Breast epithelium (tissue), 4 donors: ENCODE measurements around the gene MREG. TPM values are rescaled to one million over a fixed set of nuclear protein-coding genes. Genes with fewer than 3 reads are reported as not detected.

Source experiments
- DNase-seq, 2 donors: peaks; one replicate each; pipeline ENCODE4 v3.0.0-alpha.2; 2019; ENCODE audit warnings: low spot score in 2 of 2
- H3K27ac ChIP-seq, 2 donors: fragments of 200-600 bp; sonication (generic) in 1 of 2; one replicate each; pipeline ENCODE4 v1.5.1; 2016 to 2019; ENCODE audit warnings: mild to moderate bottlenecking in 1 of 2
- H3K27me3 ChIP-seq, 2 donors: fragments of 200-600 bp; sonication (generic) in 1 of 2; one replicate each; pipeline versions ENCODE4 v1.5.1 to v1.6.0; 2017 to 2019; ENCODE audit warnings: control low read depth in 1 of 2, mild to moderate bottlenecking in 1 of 2
- H3K36me3 ChIP-seq: fragments of 200-600 bp; one replicate; pipeline ENCODE4 v1.5.1; 2019
- H3K4me1 ChIP-seq, 2 donors: fragments of 200-600 bp; sonication (generic); one replicate each; pipeline ENCODE4 v1.5.1; 2016 to 2019; ENCODE audit warnings: control low read depth in 1 of 2
- H3K4me3 ChIP-seq, 3 donors: fragments of 200-600 bp; sonication (generic); 1 replicate in 2 of 3; 2 replicates in 1 of 3; pipeline ENCODE4 v1.5.1; 2016 to 2019; ENCODE audit warnings: mild to moderate bottlenecking in 3 of 3, moderate library complexity in 2 of 3
- H3K9me3 ChIP-seq, 2 donors: fragments of 200-600 bp; sonication (generic) in 1 of 2; one replicate each; pipeline ENCODE4 v1.5.1; 2016 to 2019; ENCODE audit warnings: control low read depth in 1 of 2
- POLR2A ChIP-seq: fragments of 450-650 bp; IDR thresholded peaks from one replicate; pipeline ENCODE4 v1.6.1; 2016; ENCODE audit warnings: antibody characterized with exemption, mild to moderate bottlenecking, moderate library complexity
- POLR2AphosphoS5 ChIP-seq, 3 donors: sonication (generic); formaldehyde crosslinking; IDR thresholded peaks; one replicate each; pipeline ENCODE4 v1.6.1; 2017; ENCODE audit warnings: antibody characterized with exemption in 3 of 3
- intact Hi-C: fragments of 100-400 bp; cut with DNase I; formaldehyde crosslinking; loops from one replicate; pipeline ENCODE4 v1.15.1; 2023; ENCODE audit warnings: low total_unique reads
- total RNA-seq, 3 donors: library from RNA; depleted of rRNA; stranded (reverse); fragments of >200 nt; gene quantifications; one replicate each; pipeline ENCODE4 v1.1.0, GENCODE V29; 2016
- TF ChIP-seq, protein P1 (sequence below), 3 donors: fragments of 450-650 bp; IDR thresholded peaks; one replicate each; pipeline ENCODE4 v1.5.1; 2016 to 2017; ENCODE audit warnings: antibody characterized with exemption in 3 of 3, mild to moderate bottlenecking in 3 of 3, moderate library complexity in 3 of 3

The MREG gene
- 10 to 100 TPM in 2 of 3 donors, 1 to 10 TPM in 1; 3.8 to 30.1 (median 16.1) TPM for total RNA-seq

DNA sequence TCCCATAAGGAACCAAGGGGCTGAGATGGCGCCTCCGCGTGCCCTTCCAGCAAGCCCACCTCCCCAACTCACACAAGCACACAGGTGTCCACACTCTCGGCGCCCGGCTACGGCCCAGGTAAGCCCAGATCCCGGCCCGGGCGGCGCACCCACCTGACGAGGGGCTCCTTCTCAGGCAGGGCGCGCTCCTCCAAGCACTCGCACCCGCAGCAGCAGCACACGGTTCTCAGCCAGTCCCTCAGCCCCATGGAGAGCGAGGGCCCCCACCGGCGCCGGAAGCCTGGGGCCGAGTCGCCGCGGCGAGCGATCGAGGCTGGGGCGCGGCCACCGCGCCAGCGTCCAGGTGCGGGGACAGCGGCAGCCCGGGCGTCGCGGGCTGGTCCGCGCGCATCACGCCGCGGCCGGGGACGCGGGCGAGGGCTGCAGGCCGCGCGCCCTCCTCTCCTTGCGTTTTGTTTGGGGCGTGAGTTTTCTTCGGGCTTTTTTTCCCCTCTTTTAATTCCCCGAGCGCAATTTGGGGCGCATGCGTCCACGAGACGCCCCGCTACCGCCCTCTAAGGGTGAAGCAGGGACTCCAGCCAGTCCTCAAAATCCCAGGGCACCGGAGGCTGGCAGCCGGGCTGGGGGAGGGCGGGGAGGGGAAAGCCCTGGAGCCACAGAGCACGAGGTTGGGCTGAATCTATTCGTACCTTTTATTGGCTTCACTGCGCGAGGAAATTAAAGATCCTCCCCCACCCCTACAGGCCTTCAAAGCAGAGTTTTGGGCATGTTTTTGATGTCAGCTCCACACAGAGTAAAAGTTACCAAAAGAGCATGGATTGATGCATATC lies at the start of gene MREG:
Gene MREG, minus strand, starts transcription at position 472 of the 830 bp plus-strand sequence. Its CDS starts 224 bp downstream, at position 248.
- Histone ChIP-seq H3K27ac (peak within 1 kb of the TSS; percentile 92 to 97), H3K36me3 (no peaks in the 10 kb centered on the region)
- DNase-seq, result peak; percentile 54 to 80

GRCh38 chr2:216059233-216059834 lies 46.0 kb upstream of the MREG start:
- H3K9me3 ChIP-seq, result no peaks in the 10 kb centered on the region
- H3K4me3 ChIP-seq, result no peak overlapping the region
- intact Hi-C loops, result no loop called here
- no peak for TF ChIP-seq POLR2A
- TF ChIP-seq, protein P1, sequence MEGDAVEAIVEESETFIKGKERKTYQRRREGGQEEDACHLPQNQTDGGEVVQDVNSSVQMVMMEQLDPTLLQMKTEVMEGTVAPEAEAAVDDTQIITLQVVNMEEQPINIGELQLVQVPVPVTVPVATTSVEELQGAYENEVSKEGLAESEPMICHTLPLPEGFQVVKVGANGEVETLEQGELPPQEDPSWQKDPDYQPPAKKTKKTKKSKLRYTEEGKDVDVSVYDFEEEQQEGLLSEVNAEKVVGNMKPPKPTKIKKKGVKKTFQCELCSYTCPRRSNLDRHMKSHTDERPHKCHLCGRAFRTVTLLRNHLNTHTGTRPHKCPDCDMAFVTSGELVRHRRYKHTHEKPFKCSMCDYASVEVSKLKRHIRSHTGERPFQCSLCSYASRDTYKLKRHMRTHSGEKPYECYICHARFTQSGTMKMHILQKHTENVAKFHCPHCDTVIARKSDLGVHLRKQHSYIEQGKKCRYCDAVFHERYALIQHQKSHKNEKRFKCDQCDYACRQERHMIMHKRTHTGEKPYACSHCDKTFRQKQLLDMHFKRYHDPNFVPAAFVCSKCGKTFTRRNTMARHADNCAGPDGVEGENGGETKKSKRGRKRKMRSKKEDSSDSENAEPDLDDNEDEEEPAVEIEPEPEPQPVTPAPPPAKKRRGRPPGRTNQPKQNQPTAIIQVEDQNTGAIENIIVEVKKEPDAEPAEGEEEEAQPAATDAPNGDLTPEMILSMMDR (IDR thresholded peaks at IDR 0.05), result no peak
- TF ChIP-seq POLR2AphosphoS5 (IDR thresholded peaks at IDR 0.05), result no peak
- H3K27ac ChIP-seq, result no peak overlapping the region
- H3K4me1 ChIP-seq, result no peaks in the 10 kb centered on the region
- no peak for DNase-seq
- no peaks in the 10 kb centered on the region for H3K36me3 ChIP-seq
- no peaks in the 10 kb centered on the region for H3K27me3 ChIP-seq

More for the DNA sequence above, at the start of gene MREG:
- no peaks in the 10 kb centered on the region for H3K9me3 ChIP-seq
- TF ChIP-seq, protein P1 (IDR thresholded peaks at IDR 0.05), result peak; percentile 17 to 64 (median 49)
- TF ChIP-seq POLR2AphosphoS5 (IDR thresholded peaks at IDR 0.05), result no peak
- no peaks in the 10 kb centered on the region for H3K27me3 ChIP-seq
- intact Hi-C loops, result no loop called here
- H3K4me1 ChIP-seq, result no peaks in the 10 kb centered on the region
- H3K4me3 ChIP-seq, result peak within 1 kb of the TSS; percentile 62 to 95 (median 75)

DNA sequence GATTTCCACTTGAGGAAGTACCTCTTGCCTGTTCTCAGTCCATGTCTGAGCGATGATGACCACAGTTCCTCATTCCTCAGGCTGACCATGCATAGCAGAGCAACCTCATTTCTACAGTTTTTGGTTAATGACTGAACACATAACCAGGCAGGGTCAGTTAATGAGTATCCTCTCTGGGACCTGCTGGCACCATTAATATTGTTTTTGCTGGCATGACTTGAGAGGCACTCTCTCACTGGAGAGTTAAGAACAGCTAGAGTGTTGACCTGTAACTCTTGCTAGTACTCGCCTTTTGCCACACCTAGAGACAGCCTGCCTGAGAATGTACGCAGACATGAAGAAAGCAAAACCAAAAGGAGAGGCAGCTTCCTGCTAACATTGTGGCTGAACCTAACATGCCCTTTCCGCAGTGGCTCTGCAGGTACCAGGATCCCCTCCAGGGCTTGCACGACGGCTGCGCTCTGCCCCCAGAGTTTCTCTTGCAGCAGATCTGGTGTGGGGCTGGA lies 44.4 kb upstream of the MREG start:
- TF ChIP-seq POLR2AphosphoS5 (IDR thresholded peaks at IDR 0.05), result no peak
- TF ChIP-seq, protein P1 (IDR thresholded peaks at IDR 0.05), result no peak
- TF ChIP-seq POLR2A, result no peak
- no peaks in the 10 kb centered on the region for H3K4me1 ChIP-seq
- intact Hi-C loops, result no loop called here
- peak overlapping the region; percentile 36 to 65 for H3K27ac ChIP-seq
- H3K36me3 ChIP-seq, result no peaks in the 10 kb centered on the region
- H3K9me3 ChIP-seq, result no peaks in the 10 kb centered on the region
- H3K4me3 ChIP-seq, result peak overlapping the region in 2 of 3 donors; percentile 12 to 14
- H3K27me3 ChIP-seq, result no peaks in the 10 kb centered on the region
- DNase-seq, result no peak

GRCh38 chr2:216056739-216057138 lies 43.4 kb upstream of the MREG start:
- H3K27me3 ChIP-seq, result no peaks in the 10 kb centered on the region
- H3K27ac ChIP-seq, result no peak overlapping the region
- H3K36me3 ChIP-seq, result no peaks in the 10 kb centered on the region
- no peak overlapping the region for H3K4me3 ChIP-seq
- no peak for DNase-seq
- no peaks in the 10 kb centered on the region for H3K9me3 ChIP-seq
- TF ChIP-seq, protein P1 (IDR thresholded peaks at IDR 0.05), result no peak
- TF ChIP-seq POLR2AphosphoS5 (IDR thresholded peaks at IDR 0.05) (no peak), POLR2A (no peak)
- H3K4me1 ChIP-seq, result no peaks in the 10 kb centered on the region
- intact Hi-C loops, result no loop called here

DNA sequence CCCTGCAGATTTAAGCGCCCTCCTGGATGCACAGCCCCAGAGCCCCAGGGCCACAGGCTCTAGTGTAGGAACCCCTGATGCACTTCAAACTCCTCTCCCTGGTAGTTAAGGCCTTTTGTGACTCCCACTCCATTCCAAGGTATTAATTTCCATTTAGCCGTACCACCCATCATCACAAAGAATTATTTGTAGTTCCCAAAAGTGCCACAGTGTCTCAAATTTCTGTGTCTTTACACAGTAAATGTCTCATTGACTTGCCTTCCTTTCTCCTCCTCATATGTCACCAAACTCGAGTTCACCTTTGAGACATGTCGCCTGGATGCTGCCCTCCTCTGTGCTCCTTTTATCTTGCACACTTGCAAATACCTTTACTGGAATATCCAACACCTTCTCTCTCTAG lies 42.3 kb upstream of the MREG start:
- no peak overlapping the region for H3K27ac ChIP-seq
- H3K4me3 ChIP-seq, result no peak overlapping the region
- no peaks in the 10 kb centered on the region for H3K9me3 ChIP-seq
- H3K4me1 ChIP-seq, result no peaks in the 10 kb centered on the region
- TF ChIP-seq POLR2AphosphoS5 (IDR thresholded peaks at IDR 0.05) (no peak), POLR2A (no peak)
- TF ChIP-seq, protein P1 (IDR thresholded peaks at IDR 0.05), result no peak
- no peaks in the 10 kb centered on the region for H3K36me3 ChIP-seq
- H3K27me3 ChIP-seq, result no peaks in the 10 kb centered on the region
- no peak for DNase-seq
- intact Hi-C loops, result no loop called here
